Amniotic epithelial cell (primary cell): ENCODE results near the gene ZNF469.
"Not testable (repeated sequence)": the region's sequence is repeated elsewhere in the genome, so short reads cannot be mapped to it uniquely, and the experiment has no call there.

Experiments used
- DNase-seq: peaks from one replicate; pipeline ENCODE4 v3.0.0-alpha.2; 2010; ENCODE audit warnings: low read depth

The ZNF469 gene

DNA sequence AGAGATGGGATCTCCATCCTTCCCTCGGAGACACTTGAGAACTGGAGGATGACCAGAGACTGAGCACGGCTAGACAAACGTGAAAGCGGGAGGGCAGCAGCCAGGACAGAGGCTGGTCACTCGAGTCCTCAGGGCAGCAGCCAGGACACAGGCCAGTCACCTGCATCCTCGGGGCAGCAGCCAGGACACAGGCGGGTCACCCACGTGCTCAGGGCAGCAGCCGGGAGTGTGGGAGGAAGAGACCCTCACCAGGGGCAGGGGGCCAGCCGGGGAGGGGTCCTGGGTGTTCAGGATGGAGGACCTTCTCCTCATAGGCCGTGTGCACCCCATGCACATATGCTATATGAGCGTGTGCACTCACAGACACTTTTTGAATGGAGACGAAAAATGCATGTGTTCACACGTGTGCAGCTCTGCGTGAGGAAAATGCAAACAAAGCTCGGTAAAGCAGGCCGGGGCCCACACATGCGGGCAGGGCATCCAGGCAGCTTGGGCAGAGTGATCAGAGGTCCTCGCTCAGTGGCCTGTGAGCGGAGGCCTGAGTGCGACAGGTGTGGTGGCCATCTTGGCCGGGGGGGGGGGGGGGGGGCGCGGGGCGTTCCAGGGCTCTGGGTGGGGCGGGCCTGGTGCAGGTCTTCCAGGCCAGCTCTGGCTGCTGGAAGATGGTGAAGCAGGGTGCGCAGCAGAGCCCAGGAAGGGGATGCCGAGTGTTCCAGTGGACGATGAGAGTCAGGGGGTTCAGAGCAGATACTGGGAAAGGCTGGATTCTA is 26.7 kb downstream of the ZNF469 start:
- no peak for DNase-seq

DNA sequence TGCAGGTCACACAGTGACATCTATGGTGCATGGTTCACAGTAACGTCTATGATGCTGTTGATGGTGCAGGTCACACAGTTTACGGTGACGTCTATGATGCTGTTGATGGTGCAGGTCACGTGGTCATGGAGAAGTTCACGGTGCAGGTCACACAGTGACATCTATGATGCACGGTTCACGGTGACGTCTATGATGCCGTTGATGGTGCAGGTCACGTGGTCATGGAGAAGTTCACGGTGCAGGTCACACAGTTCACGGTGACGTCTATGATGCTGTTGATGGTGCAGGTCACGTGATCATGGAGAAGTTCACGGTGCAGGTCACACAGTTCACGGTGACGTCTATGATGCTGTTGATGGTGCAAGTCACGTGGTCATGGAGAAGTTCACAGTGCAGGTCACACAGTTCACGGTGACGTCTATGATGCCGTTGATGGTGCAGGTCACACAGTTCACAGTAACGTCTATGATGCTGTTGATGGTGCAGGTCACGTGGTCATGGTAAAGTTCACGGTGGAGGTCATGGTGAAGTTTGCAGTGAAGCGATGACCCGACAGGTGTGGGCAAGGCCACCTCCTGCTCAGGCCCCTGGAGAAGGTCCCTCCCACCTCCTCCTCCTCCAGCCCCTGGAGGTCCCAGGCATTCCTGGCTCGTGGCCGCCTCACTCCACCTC is 27.7 kb downstream of the ZNF469 start:
- not testable (repeated sequence) for DNase-seq

DNA sequence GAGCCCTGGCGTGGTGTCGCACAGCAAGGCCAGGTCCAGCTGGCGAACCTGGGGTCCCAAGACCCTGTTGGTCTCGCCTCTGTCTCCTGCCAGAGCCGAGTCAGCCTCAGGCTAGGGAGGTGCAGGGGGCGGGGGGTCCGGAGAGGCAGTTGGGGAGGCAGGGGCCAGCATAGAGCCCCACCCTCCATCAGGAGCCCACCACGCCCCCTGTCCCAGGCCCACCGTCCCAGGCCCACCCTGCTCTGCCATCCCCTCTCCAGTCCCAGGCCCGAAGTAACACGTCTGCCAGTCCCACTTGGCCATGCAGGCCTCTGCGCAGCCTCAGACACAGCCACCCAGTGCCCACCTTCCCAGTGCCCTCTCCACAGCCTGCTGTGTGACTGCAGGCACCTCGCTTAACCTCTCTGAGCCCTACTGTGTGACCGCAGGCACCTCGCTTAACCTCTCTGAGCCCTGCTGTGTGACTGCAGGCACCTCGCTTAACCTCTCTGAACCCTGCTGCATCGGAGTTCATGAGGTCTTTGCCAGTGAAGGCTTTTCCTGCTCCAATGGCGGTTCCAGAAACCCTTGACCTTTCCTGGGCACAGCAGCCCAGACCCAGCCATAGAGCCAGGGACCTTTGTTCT is 29.3 kb downstream of the ZNF469 start:
- DNase-seq: no peak

DNA sequence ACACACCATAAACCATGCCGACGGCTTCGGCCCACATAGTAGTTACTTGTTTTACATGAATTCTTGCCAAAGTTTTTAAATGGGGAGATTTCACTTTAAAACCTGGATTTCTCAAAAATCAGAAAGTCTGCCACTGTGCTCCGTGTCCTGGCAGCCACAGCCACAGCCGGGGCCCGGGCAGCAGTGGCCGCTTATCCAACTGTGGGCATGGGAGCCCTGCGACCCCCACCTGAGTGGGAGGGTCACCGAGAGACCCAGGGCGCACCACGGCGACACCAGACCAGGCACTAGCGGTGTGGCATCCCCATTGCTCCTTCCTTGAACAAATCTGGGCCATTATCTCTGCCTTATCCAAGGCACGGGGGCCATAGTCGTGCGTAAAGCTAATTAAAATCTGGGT is 30.0 kb downstream of the ZNF469 start:
- DNase-seq: no peak

DNA sequence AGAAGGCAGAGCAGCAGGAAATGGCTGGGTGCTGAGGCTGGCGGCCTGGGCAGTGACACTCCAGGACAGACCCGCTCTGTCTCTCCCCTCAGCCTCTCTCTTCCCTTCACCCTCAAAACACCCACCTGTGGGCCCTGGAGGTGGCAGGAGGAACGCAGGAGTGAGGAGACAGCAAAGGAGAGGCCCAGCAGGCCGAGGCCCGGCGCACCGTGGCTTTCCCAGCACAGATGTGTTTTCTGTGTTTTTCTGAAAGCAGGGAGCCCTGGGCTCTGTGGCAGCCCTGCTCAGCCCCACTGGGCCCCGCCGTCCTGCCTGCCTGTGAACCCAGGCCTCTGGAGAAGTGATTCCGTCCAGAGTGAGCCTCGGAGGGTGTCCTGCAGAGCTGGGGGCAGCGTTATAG is 30.5 kb downstream of the ZNF469 start:
- DNase-seq: no peak

DNA sequence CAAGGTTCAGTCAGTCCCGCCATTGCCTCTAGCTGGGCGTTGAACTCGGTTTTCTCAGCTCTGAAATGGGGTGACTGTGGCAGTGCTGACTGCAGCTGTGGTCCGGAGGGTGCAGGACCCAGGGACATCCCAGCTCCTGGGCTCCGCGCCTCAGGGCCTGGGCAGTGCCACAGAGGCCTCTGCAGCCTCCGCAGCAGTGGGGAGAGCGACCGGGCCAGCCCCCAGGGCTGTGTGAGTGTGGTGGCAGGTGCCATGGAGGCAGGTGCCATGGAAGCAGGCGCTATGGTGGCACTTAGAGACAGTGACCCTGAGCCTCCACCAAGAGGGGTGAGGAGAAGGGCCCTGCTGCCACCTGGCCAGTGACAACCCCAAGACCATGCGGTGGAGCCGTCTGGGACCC is 30.9 kb downstream of the ZNF469 start:
- no peak for DNase-seq

DNA sequence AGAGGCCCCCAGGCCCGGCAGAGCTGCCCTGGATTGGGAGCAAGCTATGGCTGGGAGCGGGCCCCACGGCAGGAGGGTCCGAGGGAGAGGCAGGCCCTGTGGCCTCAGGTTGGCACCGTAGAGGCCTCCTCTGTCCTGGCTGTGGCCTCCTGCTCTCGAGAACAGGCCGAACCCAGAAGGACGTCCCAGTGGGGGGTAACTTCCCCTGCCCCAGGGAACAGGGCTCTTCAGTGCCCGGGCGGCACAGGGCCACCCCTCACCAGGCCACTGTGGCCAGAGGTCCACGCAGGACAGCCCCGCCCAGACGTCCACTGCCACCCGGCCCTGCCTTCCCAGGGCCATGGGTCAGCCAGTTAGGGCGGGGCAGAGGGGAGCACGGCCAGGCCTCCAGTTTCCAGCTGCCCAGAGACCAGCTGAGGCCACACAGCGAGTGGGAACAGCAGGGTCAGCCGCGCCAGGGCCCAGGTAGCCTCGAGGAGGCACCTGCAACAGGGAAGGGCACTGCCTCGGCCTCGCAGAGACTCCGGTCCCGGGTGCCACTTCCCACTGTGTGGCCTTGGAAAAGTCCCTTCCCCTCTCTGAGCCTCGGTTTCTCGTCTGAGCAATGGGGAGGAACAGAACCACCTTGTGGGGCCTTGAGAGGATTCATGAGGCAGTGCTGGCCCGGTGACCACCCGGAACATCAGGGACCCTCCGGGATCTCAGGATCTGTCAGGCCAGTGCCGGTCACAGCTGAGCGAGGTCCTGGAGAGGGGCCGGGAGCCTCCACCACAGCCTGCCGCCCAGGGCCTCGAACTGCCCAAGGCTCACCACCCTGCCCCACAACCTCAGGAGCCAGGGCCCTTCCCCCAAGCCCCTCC is 32.0 kb downstream of the ZNF469 start:
- no peak for DNase-seq

DNA sequence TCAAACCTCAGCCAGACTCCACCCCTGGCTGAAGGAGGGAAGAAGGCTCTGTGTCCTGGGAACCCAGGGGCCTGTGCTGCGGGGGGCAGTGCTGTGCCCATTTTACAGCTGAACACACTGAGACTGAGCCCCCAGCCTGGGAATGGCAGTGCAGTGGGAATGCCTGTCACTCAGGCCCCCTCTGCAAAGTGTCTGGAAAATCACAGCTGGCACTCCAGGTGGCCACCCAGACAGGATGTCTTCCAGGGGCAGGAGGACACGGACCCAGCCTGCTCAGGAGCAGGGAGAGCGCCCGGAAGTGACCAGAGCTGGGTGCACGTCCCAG is 32.6 kb downstream of the ZNF469 start:
- no peak for DNase-seq

DNA sequence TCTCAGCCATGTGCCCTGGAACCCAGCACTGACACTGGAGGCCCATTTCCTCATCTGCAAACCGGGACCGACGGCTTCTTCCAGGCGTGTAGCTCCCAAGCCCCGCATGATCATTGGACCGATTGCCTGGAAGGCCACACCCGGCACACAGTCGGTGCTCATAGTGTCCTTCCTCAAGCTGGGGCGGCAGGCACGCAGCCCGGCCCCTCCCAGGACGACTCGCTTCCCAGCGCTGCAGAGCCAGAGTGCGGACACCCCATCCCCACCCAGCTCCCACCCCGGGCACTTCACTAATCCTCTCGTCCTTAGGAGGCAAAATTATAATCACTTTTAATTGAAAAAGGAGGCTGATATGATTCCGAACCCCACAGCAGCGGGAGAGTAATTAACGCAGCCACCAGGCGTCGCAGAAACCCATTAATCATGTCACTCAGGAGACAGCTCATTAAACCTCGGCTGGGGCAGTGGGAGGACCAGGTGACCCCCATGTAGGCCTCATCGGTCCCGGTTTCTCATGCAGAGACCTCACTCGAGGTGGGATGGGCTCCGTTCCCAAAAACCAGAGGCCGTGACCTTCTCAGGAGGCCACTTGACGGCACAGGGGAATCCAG is 33.1 kb downstream of the ZNF469 start:
- DNase-seq: no peak

DNA sequence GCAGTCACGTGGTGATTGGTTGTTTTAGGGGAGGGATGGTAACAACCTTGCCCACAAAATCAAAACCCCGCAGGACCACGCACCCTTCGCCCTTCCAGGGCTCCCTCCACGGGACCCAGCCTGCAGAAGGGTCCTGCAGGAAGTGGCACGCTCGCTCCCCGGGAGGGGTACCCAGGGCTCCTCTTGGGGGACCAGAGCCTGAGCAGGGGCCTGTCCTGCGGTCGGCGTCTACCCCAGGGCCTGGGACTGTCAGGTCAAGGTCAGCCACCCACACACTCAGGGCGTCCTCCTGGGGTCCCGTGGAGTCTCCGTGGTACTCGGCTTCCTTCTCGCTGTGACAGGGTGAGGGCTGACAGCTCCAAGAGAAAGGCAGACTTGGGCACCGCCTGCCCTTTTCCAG is 33.9 kb downstream of the ZNF469 start:
- DNase-seq: no peak

DNA sequence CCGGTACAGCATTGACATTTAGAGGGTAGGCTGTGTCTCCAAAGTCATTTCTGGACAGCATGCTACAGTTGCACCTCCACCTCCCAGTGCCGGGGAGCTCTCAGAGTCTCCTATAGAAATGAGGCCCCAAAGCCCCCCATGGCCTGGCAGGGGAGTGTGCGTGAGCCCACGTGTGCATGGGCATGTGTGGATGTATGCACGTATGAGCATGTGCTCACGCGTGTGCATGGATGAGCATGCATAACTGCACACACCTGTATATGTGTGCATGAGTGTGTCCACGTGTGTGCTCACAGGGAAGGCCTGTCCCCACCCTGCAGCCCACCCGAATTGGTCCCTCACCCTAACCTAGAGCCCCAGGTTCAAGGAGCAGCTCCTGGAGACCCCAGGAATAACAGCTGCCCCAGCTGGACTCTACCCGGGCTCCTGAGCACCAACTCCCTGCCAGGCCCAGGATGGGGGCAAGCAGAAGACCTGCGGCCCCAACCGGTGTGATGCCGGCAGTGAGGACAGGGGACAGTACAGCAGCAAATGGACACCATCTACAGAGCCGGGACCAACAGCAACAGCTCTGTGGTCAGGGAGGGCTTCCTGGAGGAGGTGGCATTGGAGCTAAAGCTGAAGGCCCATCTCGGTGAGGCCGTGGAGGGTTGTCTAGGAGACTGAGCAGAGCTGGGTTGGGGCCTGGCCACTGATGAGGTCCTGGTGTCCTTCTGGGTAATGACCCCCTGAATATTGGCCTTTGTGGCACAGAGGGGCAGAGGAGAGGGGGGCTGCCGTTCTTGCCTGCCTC is 35.1 kb downstream of the ZNF469 start:
- DNase-seq: no peak

DNA sequence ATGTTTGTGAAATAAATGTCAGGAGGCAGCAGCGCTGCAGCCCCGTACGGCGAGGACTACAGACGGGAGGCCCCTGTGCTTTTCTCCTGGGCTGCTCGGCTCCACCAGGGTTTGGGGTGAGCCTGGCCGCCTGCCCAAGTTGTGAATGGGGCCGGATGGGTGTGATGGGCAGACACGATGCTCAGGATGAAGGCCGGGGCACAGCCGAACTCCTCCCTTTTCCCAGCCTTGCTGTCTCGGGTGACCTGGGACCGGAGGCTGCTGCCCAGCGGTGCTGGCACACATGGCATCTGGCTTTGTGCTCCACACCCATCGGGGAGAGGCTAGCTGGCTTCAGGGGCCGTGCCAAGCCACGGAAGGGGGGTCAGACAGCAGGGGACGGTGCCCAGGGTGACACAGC is 36.1 kb downstream of the ZNF469 start:
- DNase-seq: no peak

DNA sequence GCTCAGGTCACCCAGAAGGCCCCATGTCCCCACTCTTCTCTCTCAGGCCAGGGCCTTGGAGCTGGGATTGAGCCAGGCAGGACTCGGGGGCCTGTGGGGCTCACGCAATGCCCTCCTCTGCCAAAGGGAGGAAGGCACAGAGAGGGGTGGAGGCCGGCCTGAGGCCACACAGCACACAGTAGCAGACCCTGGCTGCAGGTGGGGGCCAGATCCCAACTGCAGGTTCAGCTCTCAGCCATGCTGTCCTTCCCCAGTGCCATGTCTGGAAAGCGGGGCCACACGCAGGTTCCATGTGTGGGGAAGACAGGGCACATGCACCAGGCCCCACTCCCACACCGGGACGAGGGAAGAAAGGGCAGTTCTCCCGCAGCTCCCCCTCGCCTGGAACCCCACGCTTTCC is 37.0 kb downstream of the ZNF469 start:
- no peak for DNase-seq

DNA sequence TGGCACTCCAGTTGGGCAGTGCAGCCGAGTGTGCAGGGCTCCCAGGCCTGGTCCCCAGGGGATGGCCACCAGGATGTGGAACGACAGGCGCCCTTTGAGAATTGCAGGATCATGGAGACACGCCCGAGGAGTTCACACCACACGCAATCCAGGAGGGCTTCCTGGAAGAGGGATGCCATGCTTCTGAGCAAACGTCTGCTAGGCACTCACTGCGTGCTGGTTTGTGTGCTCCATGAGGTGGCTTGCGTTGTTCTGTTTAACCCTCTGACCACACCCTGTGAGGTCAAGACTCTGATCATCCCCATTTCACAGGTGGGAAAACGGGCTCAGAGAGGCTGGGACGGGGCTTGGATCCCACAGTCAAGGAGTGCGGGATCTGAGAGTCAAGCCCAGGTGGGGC is 37.7 kb downstream of the ZNF469 start:
- DNase-seq: no peak

DNA sequence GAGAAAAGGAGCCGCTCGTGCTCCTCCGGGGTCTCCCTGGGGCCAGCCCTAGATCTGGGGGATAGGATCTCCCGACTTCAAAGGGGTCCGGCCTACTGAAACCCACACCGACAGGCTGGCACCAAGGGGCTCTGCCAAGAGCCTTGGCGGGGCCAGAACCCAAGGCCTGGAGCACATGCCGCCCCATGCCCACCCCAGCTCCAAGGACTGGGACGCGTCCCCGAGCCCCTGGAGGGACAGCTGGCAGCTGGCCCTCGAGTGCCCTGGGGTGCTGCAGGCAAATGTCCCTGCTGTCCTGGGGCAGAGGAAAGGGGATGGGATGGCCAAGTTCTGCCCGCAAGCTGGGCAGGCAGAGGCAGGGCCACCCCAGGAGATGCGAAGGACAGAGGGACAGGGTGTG is 38.5 kb downstream of the ZNF469 start:
- no peak for DNase-seq

DNA sequence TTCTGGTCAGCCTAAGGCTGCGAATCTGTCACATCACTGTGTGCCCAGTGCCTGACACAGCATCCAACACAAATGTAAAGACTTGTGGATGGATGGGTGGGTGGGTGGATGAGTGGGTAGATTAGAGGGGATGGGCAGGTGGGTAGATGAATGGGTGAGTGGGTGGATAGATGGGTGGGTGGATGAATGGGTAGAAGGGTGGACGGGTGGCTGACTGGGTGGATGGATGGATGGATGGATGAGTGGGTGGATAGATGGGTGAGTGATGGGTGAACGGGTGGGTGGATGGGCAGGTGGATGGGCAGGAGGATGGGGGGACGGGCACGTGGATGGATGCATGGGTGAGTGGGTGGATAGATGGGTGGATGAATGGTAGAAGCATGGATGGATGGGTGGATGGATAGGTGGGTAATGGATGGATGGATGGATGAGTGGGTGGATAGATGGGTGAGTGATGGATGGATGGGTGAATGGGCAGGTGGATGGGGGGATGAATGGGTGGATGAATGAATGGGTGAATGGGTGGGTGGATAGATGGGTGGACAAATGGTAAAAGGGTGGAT is 39.2 kb downstream of the ZNF469 start:
- DNase-seq: no peak

DNA sequence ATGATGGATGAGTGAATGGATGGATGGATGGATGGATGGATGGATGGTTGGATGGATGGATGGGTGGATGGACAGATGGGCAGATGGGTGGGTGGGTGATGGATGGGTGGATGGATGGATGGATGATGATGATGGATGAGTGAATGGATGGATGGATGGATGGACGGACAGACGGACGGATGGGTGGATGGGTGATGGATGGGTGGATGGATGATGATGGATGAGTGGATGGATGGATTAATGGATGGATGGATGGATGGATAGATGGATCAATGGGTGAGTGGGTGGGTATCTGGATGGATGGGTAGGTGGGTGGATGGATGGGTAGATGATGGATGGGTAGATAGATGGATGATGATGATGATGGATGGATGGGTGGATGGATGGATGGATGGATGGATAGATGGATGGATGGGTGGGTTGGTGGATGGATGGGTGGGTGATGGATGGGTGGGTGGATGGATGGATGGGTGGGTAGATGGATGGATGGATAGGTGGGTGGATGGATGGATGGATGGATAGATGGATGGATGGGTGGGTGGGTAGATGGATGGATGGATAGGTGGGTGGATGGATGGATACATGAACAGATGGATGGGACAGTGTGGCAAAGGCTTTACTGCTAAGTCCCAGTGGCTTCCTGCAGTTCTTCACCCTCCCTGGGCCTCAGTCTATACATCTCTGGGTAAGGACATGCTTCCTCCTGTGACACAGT is 40.1 kb downstream of the ZNF469 start:
- DNase-seq: no peak

DNA sequence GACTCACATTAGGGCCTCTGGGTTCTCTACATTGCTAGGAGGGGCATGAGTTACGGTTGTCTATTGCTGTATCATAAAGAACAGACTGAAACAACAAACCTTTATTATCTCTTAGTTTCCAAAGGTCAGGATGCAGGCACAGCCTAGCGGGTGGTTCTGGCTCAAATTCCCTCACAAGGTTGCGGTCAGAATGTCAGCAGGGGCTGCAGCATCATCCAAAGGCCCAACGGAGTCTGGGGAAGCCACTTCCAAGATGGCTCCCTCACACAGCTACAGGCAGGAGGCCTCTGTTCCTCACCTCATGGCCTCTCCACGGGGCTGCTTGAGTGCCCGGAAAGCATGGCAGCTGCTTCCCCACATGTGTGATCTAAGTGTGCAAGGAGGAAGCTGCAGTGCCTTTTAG is 40.7 kb downstream of the ZNF469 start:
- DNase-seq: no peak

DNA sequence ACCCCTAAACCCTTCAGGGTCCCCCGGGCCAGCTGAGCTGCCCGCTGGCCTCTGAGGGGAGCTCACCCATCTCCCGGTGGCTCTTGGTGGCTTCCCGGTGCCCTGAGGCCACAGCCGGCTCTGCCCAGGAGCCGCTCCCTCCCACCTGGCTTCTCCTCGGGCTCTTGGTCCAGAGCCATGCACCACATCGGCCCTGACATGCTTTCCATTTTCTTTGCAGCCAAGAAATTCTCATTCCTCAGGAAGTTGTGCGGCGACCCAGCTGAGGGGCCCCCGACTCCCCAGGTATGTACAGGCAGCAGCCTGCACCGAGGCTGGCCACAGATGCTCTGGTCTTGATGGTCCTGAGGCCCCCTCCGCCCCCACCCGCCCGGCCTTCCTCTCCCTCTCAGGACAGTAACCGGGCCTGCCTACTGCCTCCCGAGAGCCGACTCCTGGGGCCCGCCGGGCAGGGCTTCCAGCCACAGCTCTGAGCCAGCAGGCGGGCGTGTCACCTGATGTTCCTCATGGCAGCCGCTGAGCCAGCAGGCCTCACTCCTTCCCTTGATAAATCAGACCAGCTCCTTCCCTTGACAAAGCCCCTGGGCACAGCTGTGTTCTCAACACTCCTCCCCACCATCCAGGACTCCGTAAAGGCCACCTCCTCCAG is 42.0 kb downstream of the ZNF469 start:
- DNase-seq: no peak

DNA sequence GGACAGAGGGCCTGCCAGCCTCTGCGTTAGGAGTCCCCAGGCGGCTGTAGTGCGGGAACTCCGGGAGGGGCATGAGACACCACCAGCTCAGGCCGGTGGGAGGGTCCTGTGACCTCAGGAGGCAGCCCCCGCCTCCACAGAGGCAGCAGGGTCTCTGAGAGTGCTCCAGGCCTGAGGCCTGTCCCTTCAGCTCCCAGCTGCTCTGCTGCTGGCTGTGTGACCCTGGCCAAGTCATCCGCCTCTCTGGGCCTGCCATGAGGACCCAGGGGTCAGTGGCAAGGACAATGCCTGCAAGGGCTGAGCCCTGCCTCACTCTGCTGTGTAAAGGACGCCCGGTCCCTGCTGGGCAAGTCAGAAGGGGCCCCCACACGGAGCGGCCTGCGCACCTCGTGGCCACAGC is 43.3 kb downstream of the ZNF469 start:
- DNase-seq: no peak
